Adrenal gland (tissue), 5 donors: ENCODE data around the gene ABHD4.

Experiments
- POLR2A ChIP-seq, 2 donors: fragments of 450-650 bp; IDR thresholded peaks; one replicate each; pipeline ENCODE4 v1.6.1; 2017; ENCODE audit warnings: antibody characterized with exemption in 2 of 2, mild to moderate bottlenecking in 2 of 2, moderate library complexity in 1 of 2
- TF ChIP-seq, protein P1 (sequence below), 6 experiments: fragments of 450-650 bp in 4 of 6; fragments of 200-600 bp in 2 of 6; sonication (generic) in 1 of 6; IDR thresholded peaks; 1 replicate in 5 of 6; 2 replicates in 1 of 6; pipeline versions ENCODE4 v1.5.1 to v1.8.0; 2016 to 2021; ENCODE audit warnings: antibody characterized with exemption in 6 of 6, mild to moderate bottlenecking in 2 of 6, moderate library complexity in 1 of 6
- donor health status: DM: no; HTN: no; CAD: no.

DNA sequence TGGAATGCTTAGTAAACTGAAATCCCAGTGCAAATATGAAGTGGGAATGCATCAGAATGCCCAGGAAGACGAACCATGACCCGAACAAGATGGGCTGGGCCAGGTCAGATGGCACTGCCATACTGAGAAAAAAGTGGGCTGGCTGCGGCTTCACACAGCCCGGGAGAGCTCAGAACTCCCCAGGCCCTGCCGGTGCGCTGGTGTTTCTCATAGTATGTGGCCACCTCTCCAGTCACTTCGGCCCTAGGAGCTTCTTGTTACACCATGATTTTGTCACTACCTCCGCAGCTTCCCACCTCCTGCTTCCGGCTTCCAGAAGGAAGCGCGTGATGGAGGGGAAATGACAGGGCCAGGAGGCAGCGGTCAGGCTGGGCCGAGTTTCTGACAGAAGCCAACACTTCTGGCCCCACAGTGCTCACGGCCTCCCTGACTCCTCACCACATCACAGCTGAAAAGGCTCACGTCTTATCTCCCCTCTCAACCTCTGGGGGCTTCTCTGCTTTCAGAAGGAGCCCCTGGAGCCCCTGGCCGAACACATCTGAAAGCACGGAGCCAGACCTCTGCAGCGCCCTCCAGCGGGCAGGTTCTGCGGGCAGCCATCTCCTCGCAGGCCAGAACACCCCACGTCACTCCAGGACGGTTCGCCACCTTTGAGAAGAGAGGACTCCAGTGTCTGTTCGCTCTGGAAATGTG is 39.7 kb upstream of the ABHD4 start:
- no peak for TF ChIP-seq POLR2A (IDR thresholded peaks at IDR 0.05)
- TF ChIP-seq, protein P1, sequence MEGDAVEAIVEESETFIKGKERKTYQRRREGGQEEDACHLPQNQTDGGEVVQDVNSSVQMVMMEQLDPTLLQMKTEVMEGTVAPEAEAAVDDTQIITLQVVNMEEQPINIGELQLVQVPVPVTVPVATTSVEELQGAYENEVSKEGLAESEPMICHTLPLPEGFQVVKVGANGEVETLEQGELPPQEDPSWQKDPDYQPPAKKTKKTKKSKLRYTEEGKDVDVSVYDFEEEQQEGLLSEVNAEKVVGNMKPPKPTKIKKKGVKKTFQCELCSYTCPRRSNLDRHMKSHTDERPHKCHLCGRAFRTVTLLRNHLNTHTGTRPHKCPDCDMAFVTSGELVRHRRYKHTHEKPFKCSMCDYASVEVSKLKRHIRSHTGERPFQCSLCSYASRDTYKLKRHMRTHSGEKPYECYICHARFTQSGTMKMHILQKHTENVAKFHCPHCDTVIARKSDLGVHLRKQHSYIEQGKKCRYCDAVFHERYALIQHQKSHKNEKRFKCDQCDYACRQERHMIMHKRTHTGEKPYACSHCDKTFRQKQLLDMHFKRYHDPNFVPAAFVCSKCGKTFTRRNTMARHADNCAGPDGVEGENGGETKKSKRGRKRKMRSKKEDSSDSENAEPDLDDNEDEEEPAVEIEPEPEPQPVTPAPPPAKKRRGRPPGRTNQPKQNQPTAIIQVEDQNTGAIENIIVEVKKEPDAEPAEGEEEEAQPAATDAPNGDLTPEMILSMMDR (IDR thresholded peaks at IDR 0.05): no peak
